Measurements from ENCODE around the gene ESCO1.
"Not testable (repeated sequence)": the region's sequence is repeated elsewhere in the genome, so short reads cannot be mapped to it uniquely, and the experiment has no call there.

ESCO1 gene

GRCh38 chr18:21605213-21605612 lies 4.7 kb upstream of the ESCO1 start:
- no peak for DNase-seq (ENCODE audit: insufficient read length)
- TF ChIP-seq TAF1 (IDR thresholded peaks at IDR 0.05; ENCODE audit: borderline replicate concordance, low read depth, low read length) (no peak), POLR2AphosphoS5 (IDR thresholded peaks at IDR 0.05; ENCODE audit: low read depth, low read length) (no peak), POLR2A (IDR thresholded peaks at IDR 0.05; ENCODE audit: low read depth, low read length) (no peak)
- FAIRE-seq = no peak

DNA sequence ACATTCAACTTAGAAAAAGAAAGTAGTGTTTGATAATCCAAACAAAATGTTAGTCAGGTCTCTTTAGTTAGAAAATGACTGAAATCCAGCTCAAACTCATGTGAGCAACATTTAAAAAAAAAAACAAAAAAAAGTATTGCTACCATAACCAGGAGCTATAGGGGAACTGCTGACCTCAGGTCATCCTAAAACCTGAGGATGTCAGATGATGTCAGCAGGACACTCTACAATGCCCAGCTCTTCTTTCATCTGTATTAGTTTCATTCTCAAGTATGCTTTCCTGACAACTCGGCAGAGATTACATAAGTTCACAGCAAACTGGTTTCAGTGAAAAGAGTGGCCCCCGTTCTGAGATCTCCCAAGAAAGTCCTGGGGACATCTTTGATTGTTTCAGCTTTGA lies 4.2 kb upstream of the ESCO1 start:
- no peak for DNase-seq (ENCODE audit: insufficient read length)
- peak; percentile 77 for FAIRE-seq
- TF ChIP-seq TAF1 (IDR thresholded peaks at IDR 0.05; ENCODE audit: borderline replicate concordance, low read depth, low read length) = no peak
- no peak for TF ChIP-seq POLR2A (IDR thresholded peaks at IDR 0.05; ENCODE audit: low read depth, low read length)
- TF ChIP-seq POLR2AphosphoS5 (IDR thresholded peaks at IDR 0.05; ENCODE audit: low read depth, low read length) = no peak

DNA sequence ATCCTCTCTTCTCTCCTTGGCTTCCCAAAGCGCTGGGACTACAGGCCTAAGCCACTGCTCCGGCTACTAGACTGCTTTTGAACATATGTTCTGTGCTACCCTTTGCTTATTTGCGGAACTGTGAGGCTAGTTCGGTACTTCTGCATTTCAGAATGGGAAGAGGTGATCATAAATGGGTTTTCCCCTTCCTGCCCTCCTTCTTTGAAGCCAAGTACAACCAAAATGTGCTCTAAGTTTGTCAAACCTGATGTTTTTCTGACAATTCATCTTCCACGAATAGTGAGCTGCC lies 1.7 kb upstream of the ESCO1 start:
- no peak for DNase-seq (ENCODE audit: insufficient read length)
- no peak for TF ChIP-seq TAF1 (IDR thresholded peaks at IDR 0.05; ENCODE audit: borderline replicate concordance, low read depth, low read length)
- no peak for TF ChIP-seq POLR2A (IDR thresholded peaks at IDR 0.05; ENCODE audit: low read depth, low read length)
- TF ChIP-seq POLR2AphosphoS5 (IDR thresholded peaks at IDR 0.05; ENCODE audit: low read depth, low read length) = no peak
- no peak for FAIRE-seq

GRCh38 chr18:21599585-21600525 lies 649 bp downstream of the ESCO1 start:
- DNase-seq (ENCODE audit: insufficient read length) (peak; percentile 58), FAIRE-seq (no peak)
- TF ChIP-seq TAF1 (IDR thresholded peaks at IDR 0.05; ENCODE audit: borderline replicate concordance, low read depth, low read length) (no peak; the same call in 1 of the 2 replicates), POLR2A (IDR thresholded peaks at IDR 0.05; ENCODE audit: low read depth, low read length) (no peak; the same call in 1 of the 2 replicates), POLR2AphosphoS5 (IDR thresholded peaks at IDR 0.05; ENCODE audit: low read depth, low read length) (no peak)

DNA sequence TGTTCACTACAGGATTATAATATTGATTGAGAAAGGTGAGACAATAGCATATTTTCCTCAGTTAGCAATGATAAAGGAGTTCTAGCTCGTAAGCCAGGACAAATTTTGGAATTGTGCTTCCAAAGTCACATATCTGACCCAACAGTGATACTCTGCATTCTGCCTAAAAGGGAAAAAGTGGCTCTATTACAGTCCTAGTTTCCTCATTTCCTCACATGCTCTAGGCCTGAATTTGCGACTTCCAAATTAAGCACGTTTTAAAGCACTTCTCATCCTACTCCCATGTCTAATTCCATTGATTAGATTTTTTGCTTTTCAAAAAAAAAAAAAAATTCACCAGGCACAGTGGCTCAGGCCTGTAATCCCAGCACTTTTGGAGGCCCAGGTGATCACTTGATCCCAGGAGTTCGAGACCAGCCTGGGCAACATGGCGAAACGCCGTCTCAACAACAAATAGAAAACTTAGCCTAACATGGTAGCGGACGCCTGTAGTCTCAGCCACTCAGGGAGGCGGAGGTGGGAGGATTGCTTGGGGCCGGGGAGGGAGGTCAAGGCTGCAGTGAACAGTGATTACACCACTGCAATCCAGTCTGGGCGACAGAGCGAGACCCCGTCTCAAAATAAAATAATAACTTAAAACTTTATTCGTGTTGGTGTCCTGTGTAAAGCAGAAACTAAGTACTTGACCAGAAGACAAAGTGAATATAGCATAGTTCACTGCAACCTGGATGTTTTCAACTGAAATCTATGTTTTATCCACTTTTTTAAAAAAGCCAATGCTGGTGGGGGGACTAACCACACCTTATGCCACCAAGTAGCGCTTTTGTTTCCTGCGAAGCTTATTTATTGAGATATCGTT lies 1.5 kb downstream of the ESCO1 start:
- no peak for FAIRE-seq
- DNase-seq (ENCODE audit: insufficient read length) = no peak
- TF ChIP-seq POLR2AphosphoS5 (IDR thresholded peaks at IDR 0.05; ENCODE audit: low read depth, low read length) = no peak
- TF ChIP-seq TAF1 (IDR thresholded peaks at IDR 0.05; ENCODE audit: borderline replicate concordance, low read depth, low read length) = no peak
- TF ChIP-seq POLR2A (IDR thresholded peaks at IDR 0.05; ENCODE audit: low read depth, low read length) = no peak

DNA sequence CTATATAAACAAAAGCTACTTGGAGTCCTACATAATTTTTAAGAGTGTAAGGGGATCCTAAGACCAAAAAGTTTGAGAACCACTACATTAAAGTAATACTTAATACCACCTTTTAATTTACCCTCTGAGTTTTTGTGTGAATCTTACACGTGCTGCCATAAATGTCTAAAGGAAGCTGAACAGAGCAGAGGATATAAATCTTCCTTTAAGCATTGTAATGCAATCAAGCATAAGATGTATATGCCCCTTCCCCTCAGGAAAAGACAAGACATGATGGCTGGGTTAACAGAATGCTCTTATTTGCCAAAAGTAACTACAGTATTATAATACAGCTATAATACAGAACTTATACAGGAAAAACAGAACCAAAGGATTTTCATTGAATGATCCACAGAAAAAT lies 2.9 kb downstream of the ESCO1 start:
- FAIRE-seq (no peak), DNase-seq (ENCODE audit: insufficient read length) (no peak)
- no peak for TF ChIP-seq POLR2A (IDR thresholded peaks at IDR 0.05; ENCODE audit: low read depth, low read length)
- no peak for TF ChIP-seq TAF1 (IDR thresholded peaks at IDR 0.05; ENCODE audit: borderline replicate concordance, low read depth, low read length)
- no peak for TF ChIP-seq POLR2AphosphoS5 (IDR thresholded peaks at IDR 0.05; ENCODE audit: low read depth, low read length)

DNA sequence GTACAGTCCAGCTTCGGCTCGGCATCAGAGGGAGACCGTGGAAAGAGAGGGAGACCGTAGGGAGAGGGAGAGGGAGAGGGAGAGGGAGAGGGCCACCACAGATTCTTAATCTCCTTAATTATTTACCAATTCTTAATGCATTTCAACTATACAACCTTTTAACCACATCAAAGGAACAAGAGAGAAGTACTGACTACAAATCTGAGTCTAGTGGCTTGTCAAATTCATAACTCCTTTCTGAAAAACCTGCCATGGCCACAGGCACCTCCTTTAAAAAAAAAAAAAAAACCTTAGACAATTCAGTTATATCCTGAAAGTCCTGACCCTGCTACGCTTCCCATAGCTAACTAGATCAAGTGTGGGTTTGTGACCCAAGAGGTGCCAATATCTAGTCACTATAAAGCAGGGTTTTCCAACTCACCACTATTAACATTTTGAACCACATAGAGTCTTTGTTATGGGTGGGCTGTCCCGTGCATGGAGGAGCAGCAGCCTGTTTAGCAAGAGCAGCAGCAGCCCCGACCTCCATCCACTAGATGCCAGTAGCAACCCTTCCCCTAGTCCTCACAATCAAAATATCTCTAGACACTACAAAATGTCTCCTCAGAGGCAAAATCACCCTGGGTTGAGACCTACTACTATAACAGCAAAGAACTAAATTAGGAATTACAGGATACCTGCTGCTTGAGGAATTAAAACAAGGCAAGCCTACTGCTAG lies 6.8 kb downstream of the ESCO1 start:
- FAIRE-seq = no peak
- DNase-seq (ENCODE audit: insufficient read length) = no peak
- TF ChIP-seq TAF1 (IDR thresholded peaks at IDR 0.05; ENCODE audit: borderline replicate concordance, low read depth, low read length) = no peak
- no peak for TF ChIP-seq POLR2AphosphoS5 (IDR thresholded peaks at IDR 0.05; ENCODE audit: low read depth, low read length)
- no peak for TF ChIP-seq POLR2A (IDR thresholded peaks at IDR 0.05; ENCODE audit: low read depth, low read length)

- not testable (repeated sequence) for FAIRE-seq; DNase-seq (ENCODE audit: insufficient read length)
These were observed 8.1 kb downstream of the ESCO1 start for GRCh38 chr18:21592361-21592760.

- DNase-seq (ENCODE audit: insufficient read length) (no peak), FAIRE-seq (no peak)
- TF ChIP-seq POLR2A (IDR thresholded peaks at IDR 0.05; ENCODE audit: low read depth, low read length) (no peak), POLR2AphosphoS5 (IDR thresholded peaks at IDR 0.05; ENCODE audit: low read depth, low read length) (no peak), TAF1 (IDR thresholded peaks at IDR 0.05; ENCODE audit: borderline replicate concordance, low read depth, low read length) (no peak)
These were observed 16.1 kb downstream of the ESCO1 start for GRCh38 chr18:21584391-21584790.

- DNase-seq (ENCODE audit: insufficient read length) = no peak
- TF ChIP-seq POLR2AphosphoS5 (IDR thresholded peaks at IDR 0.05; ENCODE audit: low read depth, low read length) (no peak), POLR2A (IDR thresholded peaks at IDR 0.05; ENCODE audit: low read depth, low read length) (no peak), TAF1 (IDR thresholded peaks at IDR 0.05; ENCODE audit: borderline replicate concordance, low read depth, low read length) (no peak)
- no peak for FAIRE-seq
These were observed 24.8 kb downstream of the ESCO1 start for GRCh38 chr18:21575656-21576055.

DNA sequence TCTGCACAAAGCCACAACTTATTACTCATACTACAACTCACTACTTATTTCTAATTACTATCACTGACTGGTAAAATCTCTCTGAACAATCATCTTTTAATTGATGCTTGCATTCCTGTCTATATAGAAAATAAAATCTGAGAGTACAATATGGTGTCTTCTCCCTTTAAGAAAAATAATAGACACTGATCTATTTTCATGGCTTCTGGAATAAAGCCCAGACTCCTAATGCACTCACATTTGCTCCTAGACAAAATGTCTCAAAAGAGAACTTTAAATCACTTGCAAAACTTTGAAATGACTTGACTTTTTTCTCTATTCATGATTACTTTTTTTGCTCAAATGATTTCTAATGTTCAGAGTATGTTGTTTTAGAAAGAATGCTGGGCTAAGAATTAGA lies 28.7 kb downstream of the ESCO1 start:
- TF ChIP-seq POLR2A (IDR thresholded peaks at IDR 0.05; ENCODE audit: low read depth, low read length) (no peak), POLR2AphosphoS5 (IDR thresholded peaks at IDR 0.05; ENCODE audit: low read depth, low read length) (no peak), TAF1 (IDR thresholded peaks at IDR 0.05; ENCODE audit: borderline replicate concordance, low read depth, low read length) (no peak)
- FAIRE-seq (no peak), DNase-seq (ENCODE audit: insufficient read length) (no peak)

Data from GM12892 (cell line).